H1 (cell line): ENCODE results near the gene TRIP13. TPM values are rescaled to one million over a fixed set of nuclear protein-coding genes. Genes with fewer than 3 reads are reported as not detected.

Experiments
- CTCF ChIA-PET: fragments of 300-600 bp; sonication (Branson Sonifier 250); formaldehyde crosslinking; loops from one replicate; lab custom pipeline; 2021; ENCODE audit not compliant: partially characterized antibody; lab: Charles Lee
- POLR2A ChIA-PET: fragments of 300-600 bp; sonication (Branson Sonifier 250); formaldehyde crosslinking; loops from one replicate; lab custom pipeline; 2021; ENCODE audit warnings: inconsistent platforms; ENCODE audit not compliant: partially characterized antibody; lab: Charles Lee
- DNase-seq, 2 experiments: peaks; one replicate each; pipeline versions ENCODE4 v3.0.0 to v3.0.0-alpha.2; 2010 to 2022; ENCODE audit warnings: low spot score in 2 of 2, low read depth in 1 of 2, mixed read lengths in 1 of 2
- FAIRE-seq: peaks from 2 replicates; lab custom pipeline; 2011; peaks lifted over from hg19 to GRCh38; lab: Jason Lieb, UNC
- H2AFZ ChIP-seq: 2 replicates; pipeline ENCODE4 v1.8.1; 2012; ENCODE audit warnings: low read length, inconsistent platforms
- H2AK5ac ChIP-seq: 2 replicates; pipeline ENCODE4 v1.6.1; 2013; ENCODE audit warnings: low read depth, low read length
- H2BK120ac ChIP-seq: replicated peaks from 2 replicates; pipeline ENCODE3; 2013; ENCODE audit warnings: low read depth, low read length, inconsistent platforms
- H2BK12ac ChIP-seq: 2 replicates; pipeline ENCODE4 v1.6.1; 2013; ENCODE audit warnings: low read depth, low read length
- H2BK15ac ChIP-seq: 2 replicates; pipeline ENCODE4 v1.6.1; 2013; ENCODE audit warnings: low read length
- H2BK20ac ChIP-seq: 2 replicates; pipeline ENCODE4 v1.6.1; 2013; ENCODE audit warnings: low read length
- H2BK5ac ChIP-seq: 2 replicates; pipeline ENCODE4 v1.6.1; 2013; ENCODE audit warnings: low read depth, low read length
- H3K14ac ChIP-seq: 2 replicates; pipeline ENCODE4 v1.6.1; 2013; ENCODE audit warnings: inconsistent platforms; ENCODE audit not compliant: insufficient read length
- H3K18ac ChIP-seq: 2 replicates; pipeline ENCODE4 v1.6.1; 2013; ENCODE audit warnings: low read length; ENCODE audit errors: extremely low read depth
- H3K23ac ChIP-seq: 2 replicates; pipeline ENCODE4 v1.6.1; 2013; ENCODE audit warnings: inconsistent platforms; ENCODE audit not compliant: insufficient read length
- H3K23me2 ChIP-seq: 2 replicates; pipeline ENCODE4 v1.6.1; 2013; ENCODE audit warnings: low read depth, low read length
- H3K27ac ChIP-seq: 2 replicates; pipeline ENCODE4 v1.6.1; 2011; ENCODE audit warnings: low read depth, low read length, inconsistent platforms
- H3K27me3 ChIP-seq, 4 experiments: replicated peaks in 1 of 4; 1 replicate in 1 of 4; 2 replicates in 3 of 4; pipeline versions ENCODE4 v1.6.1 to v1.8.1; 2011 to 2013; ENCODE audit warnings: low read length in 3 of 4, mild to moderate bottlenecking in 3 of 4, inconsistent platforms in 2 of 4, mixed read lengths in 2 of 4, moderate library complexity in 1 of 4; ENCODE audit not compliant: control insufficient read depth in 3 of 4, insufficient read depth in 3 of 4; ENCODE audit errors: extremely low read depth in 1 of 4
- H3K36me3 ChIP-seq, 4 experiments: 2 replicates each; pipeline versions ENCODE4 v1.6.1 to v1.8.1; 2011 to 2013; ENCODE audit warnings: mild to moderate bottlenecking in 4 of 4, low read length in 3 of 4, moderate library complexity in 2 of 4, control low read depth in 1 of 4, inconsistent platforms in 1 of 4; ENCODE audit not compliant: insufficient read depth in 4 of 4, control insufficient read depth in 2 of 4
- H3K4ac ChIP-seq: replicated peaks from 2 replicates; pipeline ENCODE3; 2013; ENCODE audit warnings: low read length, low read depth, mixed read lengths, inconsistent platforms; ENCODE audit not compliant: insufficient read length
- H3K4me1 ChIP-seq, 4 experiments: replicated peaks in 1 of 4; 1 replicate in 1 of 4; 2 replicates in 3 of 4; pipeline versions ENCODE4 v1.6.1 to v1.8.1; 2011 to 2013; ENCODE audit warnings: low read length in 3 of 4, inconsistent platforms in 2 of 4, mixed read lengths in 1 of 4; ENCODE audit not compliant: insufficient read depth in 4 of 4, control insufficient read depth in 3 of 4
- H3K4me2 ChIP-seq, 2 experiments: 2 replicates each; pipeline versions ENCODE4 v1.6.1 to v1.8.1; 2011 to 2013; ENCODE audit warnings: low read depth in 2 of 2, low read length in 2 of 2, control low read depth in 1 of 2, inconsistent platforms in 1 of 2, mild to moderate bottlenecking in 1 of 2; ENCODE audit not compliant: insufficient read depth in 1 of 2
- H3K4me3 ChIP-seq, 4 experiments: fragments of 200-600, 300-600 bp in 1 of 4; sonication (generic), shearing (Covaris generic), sonication (Bioruptor Twin) in 1 of 4; 2 replicates each; pipeline versions ENCODE4 v1.5.1 to v1.8.1; 2011 to 2016; ENCODE audit warnings: low read length in 4 of 4, low read depth in 3 of 4, control low read depth in 2 of 4, inconsistent platforms in 2 of 4, mild to moderate bottlenecking in 2 of 4, mixed read lengths in 1 of 4, moderate library complexity in 1 of 4; ENCODE audit not compliant: insufficient read depth in 2 of 4; ENCODE audit errors: extremely low read depth in 1 of 4
- H3K56ac ChIP-seq: replicated peaks from 2 replicates; pipeline ENCODE3; 2013; ENCODE audit warnings: low read depth, mild to moderate bottlenecking, mixed read lengths, low read length, inconsistent platforms; ENCODE audit not compliant: insufficient read length
- H3K79me1 ChIP-seq: 2 replicates; pipeline ENCODE4 v1.6.1; 2013; ENCODE audit warnings: low read depth, low read length, control low read depth
- H3K79me2 ChIP-seq, 2 experiments: 2 replicates each; pipeline versions ENCODE4 v1.6.1 to v1.8.1; 2012 to 2013; ENCODE audit warnings: low read length in 2 of 2, mild to moderate bottlenecking in 2 of 2, inconsistent platforms in 1 of 2; ENCODE audit not compliant: insufficient read depth in 2 of 2, control insufficient read depth in 1 of 2
- H3K9ac ChIP-seq, 4 experiments: replicated peaks in 1 of 4; 1 replicate in 1 of 4; 2 replicates in 3 of 4; pipeline versions ENCODE4 v1.6.1 to v1.8.1; 2011 to 2013; ENCODE audit warnings: low read depth in 3 of 4, low read length in 3 of 4, control low read depth in 2 of 4, mild to moderate bottlenecking in 2 of 4, moderate library complexity in 2 of 4, inconsistent platforms in 1 of 4; ENCODE audit errors: extremely low read depth in 1 of 4
- H3K9me3 ChIP-seq, 2 experiments: 2 replicates each; pipeline versions ENCODE4 v1.6.1 to v1.8.1; 2012 to 2013; ENCODE audit warnings: mild to moderate bottlenecking in 2 of 2, moderate library complexity in 2 of 2, control low read depth in 1 of 2, inconsistent platforms in 1 of 2, low read depth in 1 of 2, low read length in 1 of 2, mixed read lengths in 1 of 2; ENCODE audit not compliant: insufficient read depth in 2 of 2
- H4K20me1 ChIP-seq, 2 experiments: replicated peaks in 1 of 2; 2 replicates each; pipeline versions ENCODE3 to v1.8.1; 2011 to 2013; ENCODE audit warnings: inconsistent platforms in 2 of 2, low read length in 2 of 2, mild to moderate bottlenecking in 1 of 2; ENCODE audit not compliant: insufficient read depth in 2 of 2, control insufficient read depth in 1 of 2
- H4K5ac ChIP-seq: 2 replicates; pipeline ENCODE4 v1.6.1; 2013; ENCODE audit warnings: low read length, low read depth, mixed read lengths, inconsistent platforms; ENCODE audit not compliant: insufficient read length
- H4K8ac ChIP-seq: 2 replicates; pipeline ENCODE4 v1.8.0; 2013; ENCODE audit warnings: mild to moderate bottlenecking, moderate library complexity, low read length, inconsistent platforms; ENCODE audit not compliant: insufficient read depth; ENCODE audit errors: extremely low read depth
- H4K91ac ChIP-seq: replicated peaks from 2 replicates; pipeline ENCODE3; 2013; ENCODE audit warnings: low read length, mixed read lengths, inconsistent platforms; ENCODE audit not compliant: insufficient read length
- ASH2L ChIP-seq: fragments of 200-600, 300-600 bp; sonication (generic); IDR thresholded peaks from one replicate; pipeline ENCODE4 v1.7.1; 2017; ENCODE audit warnings: low read length
- BRCA1 ChIP-seq: IDR thresholded peaks from 2 replicates; pipeline ENCODE4 v1.6.1; 2012; ENCODE audit warnings: low read depth, low read length, improper control_type of control experiment
- CBX8 ChIP-seq: fragments of 300-800, 300-1000 bp; sonication (generic); IDR thresholded peaks from 2 replicates; pipeline ENCODE4 v1.7.1; 2016; ENCODE audit warnings: low read depth, low read length, borderline replicate concordance
- GTF2F1 ChIP-seq: IDR thresholded peaks from 2 replicates; pipeline ENCODE4 v1.6.1; 2012; ENCODE audit warnings: low read depth, low read length, improper control_type of control experiment, borderline replicate concordance
- KDM1A ChIP-seq: fragments of 200-600, 300-600 bp; sonication (generic); IDR thresholded peaks from 2 replicates; pipeline ENCODE4 v1.7.1; 2016; ENCODE audit warnings: mild to moderate bottlenecking, low read length, borderline replicate concordance
- NRF1 ChIP-seq: IDR thresholded peaks from 2 replicates; pipeline ENCODE4 v1.6.1; 2011; ENCODE audit warnings: mild to moderate bottlenecking, low read depth, low read length, improper control_type of control experiment
- PHF8 ChIP-seq: fragments of 200-600 bp; sonication (generic); conservative IDR thresholded peaks from 2 replicates; pipeline ENCODE4 v1.7.1; 2012; ENCODE audit warnings: low read depth, mild to moderate bottlenecking, inconsistent platforms, low read length, moderate library complexity
- POLR2A ChIP-seq, 2 experiments: IDR thresholded peaks; 1 replicate in 1 of 2; 2 replicates in 1 of 2; pipeline ENCODE4 v1.6.1; 2011; ENCODE audit warnings: low read depth in 2 of 2, low read length in 2 of 2, mild to moderate bottlenecking in 2 of 2; ENCODE audit errors: control extremely low read depth in 1 of 2
- POLR2AphosphoS5 ChIP-seq: IDR thresholded peaks from 2 replicates; pipeline ENCODE4 v1.6.1; 2011; ENCODE audit warnings: low read depth, low read length
- SIX5 ChIP-seq: IDR thresholded peaks from 2 replicates; pipeline ENCODE4 v1.6.1; 2011; ENCODE audit warnings: mild to moderate bottlenecking, low read depth, low read length
- TAF1 ChIP-seq: IDR thresholded peaks from 2 replicates; pipeline ENCODE4 v1.6.1; 2011; ENCODE audit warnings: mild to moderate bottlenecking, low read depth, low read length
- TEAD4 ChIP-seq: IDR thresholded peaks from 2 replicates; pipeline ENCODE4 v1.6.1; 2012; ENCODE audit warnings: low read depth, low read length, inconsistent platforms, mixed read lengths
- WGBS, 2 experiments: shearing (Covaris generic) in 1 of 2; methylation state at CpG; one replicate each; pipeline versions ENCODE4 v1.1.6 to v1.1.7; 2013 to 2015; ENCODE audit warnings: low lambda C conversion rate in 2 of 2, mixed read lengths in 2 of 2, inconsistent platforms in 1 of 2, low coverage in 1 of 2, missing lambda C conversion rate in 1 of 2; ENCODE audit not compliant: insufficient replicate concordance in 2 of 2, insufficient coverage in 1 of 2, insufficient read length in 1 of 2; ENCODE audit errors: extremely low coverage in 1 of 2, missing lambda C conversion rate in 1 of 2; 5-methylcytosine and 5-hydroxymethylcytosine counted together
- polyA plus RNA-seq, 7 experiments: library from polyadenylated mRNA; depleted of rRNA in 3 of 7; stranded (reverse) in 5 of 7; unstranded in 2 of 7; fragments of >200 nt in 5 of 7; fragments of 200-250 nt in 2 of 7; gene quantifications; 1 replicate in 5 of 7; 2 replicates in 1 of 7; 4 replicates in 1 of 7; pipeline versions ENCODE4 v1.2.1 to v1.2.3, GENCODE V29; 2011 to 2013; ENCODE audit warnings: missing spikeins in 2 of 7, mixed read lengths in 2 of 7
- total RNA-seq: library from RNA; stranded (reverse); fragmentation: NEBNext Ultra II Directional; extraction: Animal tissue kit (Norgen Biotek cat#: 25700); gene quantifications from 2 replicates; pipeline ENCODE4 v1.2.1, GENCODE V29; 2021
- TF ChIP-seq, protein P1 (sequence below): IDR thresholded peaks from 2 replicates; pipeline ENCODE4 v1.6.1; 2012; ENCODE audit warnings: low read length, inconsistent platforms

The TRIP13 gene
- total and polyA plus RNA-seq, 2 of the 8 experiments (the other 6 are each of a cell fraction or from before 2014, with no cell fraction given): 20.0 to 39.2 TPM

DNA sequence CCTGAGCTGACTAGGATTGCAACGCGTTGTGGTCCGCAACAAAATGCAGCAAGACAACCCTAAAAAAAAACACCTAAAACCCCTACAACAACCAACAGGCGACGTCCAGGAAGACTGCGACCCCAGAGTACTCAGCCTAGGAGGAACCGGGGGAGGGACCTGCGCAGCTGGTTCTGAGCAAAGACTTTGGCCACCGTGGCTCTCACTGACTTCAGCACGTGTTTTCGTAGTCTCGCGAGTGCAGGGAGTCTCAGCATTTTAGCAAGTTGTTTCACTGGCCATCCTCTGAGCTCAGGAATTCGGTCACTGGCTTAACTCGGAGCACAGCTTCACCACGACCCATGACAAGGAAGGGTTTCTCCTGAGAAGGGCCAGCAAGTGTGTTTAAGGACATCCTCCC lies 33.3 kb upstream of the TRIP13 start:
- Histone ChIP-seq H3K27ac (no peak overlapping the region), H4K20me1 (peaks cover 3 to 33% of the 10 kb centered on the region in 2 experiments), H3K79me1 (peaks cover 4% of the 10 kb centered on the region), H2AK5ac (no peak overlapping the region), H3K56ac (no peak overlapping the region), H3K23ac (no peak overlapping the region), H3K14ac (no peak overlapping the region), H4K5ac (no peak overlapping the region), H3K4me2 (no peak overlapping the region), H2AFZ (no peak overlapping the region), H2BK5ac (no peak overlapping the region), H3K23me2 (peaks cover 11% of the 10 kb centered on the region; the same call in 1 of the 2 replicates), H4K8ac (no peak overlapping the region), H2BK120ac (no peak overlapping the region), H3K27me3 (no peaks in the 10 kb centered on the region), H3K4me1 (no peaks in the 10 kb centered on the region), H3K36me3 (peaks cover 4 to 18% (median 15%) of the 10 kb centered on the region in 4 experiments; a peak in 6 of 8 replicates), H3K4ac (no peak overlapping the region), H2BK20ac (no peak overlapping the region), H3K79me2 (no peaks in the 10 kb centered on the region), H3K9me3 (no peaks in the 10 kb centered on the region), H2BK12ac (no peak overlapping the region), H3K9ac (no peak overlapping the region), H3K4me3 (no peak overlapping the region), H2BK15ac (no peak overlapping the region), H4K91ac (no peak overlapping the region), H3K18ac (no peak overlapping the region)
- WGBS, 2 experiments: 93% methylated on average over 16 of the region's 16 CpGs; no CpG with 5 or more reads in 1 of the 2 experiments
- ChIA-PET CTCF (interaction anchor here (0.9 to 3.3 kb wide), 3 partner anchors 10 to 190 kb away, joined by 3 to 12 read pairs (median 4); no protein-coding TSS in a partner anchor), POLR2A (interaction anchor here (1.8 to 2.1 kb wide), 2 partner anchors 9 to 31 kb away, joined by 5 to 20 read pairs; partner anchors contain the start of gene ZDHHC11)
- DNase-seq (no peak), FAIRE-seq (no peak)
- TF ChIP-seq ASH2L (no peak), KDM1A (no peak), NRF1 (no peak), BRCA1 (no peak), TAF1 (no peak), TEAD4 (no peak), CBX8 (no peak), GTF2F1 (no peak), PHF8 (no peak), POLR2AphosphoS5 (no peak), POLR2A (IDR thresholded peaks at IDR 0.05; ENCODE audit: control extremely low read depth in 1 of 2, low read depth in 2 of 2, low read length in 2 of 2) (no peak), SIX5 (no peak)
- TF ChIP-seq, protein P1, sequence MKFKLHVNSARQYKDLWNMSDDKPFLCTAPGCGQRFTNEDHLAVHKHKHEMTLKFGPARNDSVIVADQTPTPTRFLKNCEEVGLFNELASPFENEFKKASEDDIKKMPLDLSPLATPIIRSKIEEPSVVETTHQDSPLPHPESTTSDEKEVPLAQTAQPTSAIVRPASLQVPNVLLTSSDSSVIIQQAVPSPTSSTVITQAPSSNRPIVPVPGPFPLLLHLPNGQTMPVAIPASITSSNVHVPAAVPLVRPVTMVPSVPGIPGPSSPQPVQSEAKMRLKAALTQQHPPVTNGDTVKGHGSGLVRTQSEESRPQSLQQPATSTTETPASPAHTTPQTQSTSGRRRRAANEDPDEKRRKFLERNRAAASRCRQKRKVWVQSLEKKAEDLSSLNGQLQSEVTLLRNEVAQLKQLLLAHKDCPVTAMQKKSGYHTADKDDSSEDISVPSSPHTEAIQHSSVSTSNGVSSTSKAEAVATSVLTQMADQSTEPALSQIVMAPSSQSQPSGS: no peak
